Gastrocnemius medialis (tissue), 4 donors: ENCODE data around the gene SSNA1.

ENCODE experiments used
- CTCF ChIP-seq, 5 experiments: fragments of 450-650 bp in 3 of 5; fragments of 200-600 bp in 2 of 5; sonication (generic) in 2 of 5; IDR thresholded peaks in 4 of 5; conservative IDR thresholded peaks in 1 of 5; 1 replicate in 4 of 5; 2 replicates in 1 of 5; pipeline ENCODE4 v1.5.1; 2016 to 2019; ENCODE audit warnings: antibody characterized with exemption in 5 of 5, mild to moderate bottlenecking in 3 of 5, moderate library complexity in 3 of 5
- POLR2A ChIP-seq, 2 donors: fragments of 450-650 bp; IDR thresholded peaks; one replicate each; pipeline ENCODE4 v1.6.1; 2017; ENCODE audit warnings: antibody characterized with exemption in 2 of 2, mild to moderate bottlenecking in 2 of 2, moderate library complexity in 2 of 2

- no peak for TF ChIP-seq CTCF (IDR thresholded peaks at IDR 0.05 in 4 of 5, conservative IDR thresholded peaks at IDR 0.05 in 1 of 5)
- TF ChIP-seq POLR2A (IDR thresholded peaks at IDR 0.05) = no peak
Observed at GRCh38 chr9:137188086-137188489, 388 bp upstream of the SSNA1 start.
